Neural progenitor cell (in vitro differentiated cells): ENCODE measurements around the gene RPRD2. TPM values are rescaled to one million over a fixed set of nuclear protein-coding genes. Genes with fewer than 3 reads are reported as not detected.

ENCODE experiments used
- DNase-seq: peaks from one replicate; pipeline ENCODE4 v3.0.0-alpha.2; 2016; ENCODE audit warnings: low spot score
- H2AFZ ChIP-seq: fragments of 200-600 bp; sonication (generic); replicated peaks from 2 replicates; pipeline ENCODE4 v1.6.1; 2016; ENCODE audit warnings: antibody characterized with exemption
- H3F3A ChIP-seq: fragments of 200-600 bp; sonication (generic); 2 replicates; pipeline ENCODE4 v1.6.1; 2016; ENCODE audit warnings: antibody characterized with exemption, low read depth
- H3K27ac ChIP-seq: fragments of 200-600 bp; sonication (generic); 2 replicates; pipeline ENCODE4 v1.5.1; 2016; ENCODE audit warnings: mild to moderate bottlenecking
- H3K27me3 ChIP-seq: fragments of 200-600 bp; sonication (generic); 2 replicates; pipeline ENCODE4 v1.6.1; 2016; ENCODE audit warnings: mild to moderate bottlenecking, moderate library complexity
- H3K36me3 ChIP-seq: fragments of 200-600 bp; sonication (generic); 2 replicates; pipeline ENCODE4 v1.5.1; 2016
- H3K4me1 ChIP-seq: fragments of 200-600 bp; sonication (generic); 2 replicates; pipeline ENCODE4 v1.6.1; 2016; ENCODE audit warnings: mixed run types
- H3K4me2 ChIP-seq: fragments of 200-600 bp; sonication (generic); 2 replicates; pipeline ENCODE4 v1.6.1; 2016
- H3K4me3 ChIP-seq: fragments of 200-600 bp; sonication (generic); 2 replicates; pipeline ENCODE4 v1.5.1; 2016
- H3K79me2 ChIP-seq: fragments of 200-600 bp; sonication (generic); 2 replicates; pipeline ENCODE4 v1.6.1; 2016; ENCODE audit warnings: low read depth
- H3K9ac ChIP-seq: fragments of 200-600 bp; sonication (generic); 2 replicates; pipeline ENCODE4 v1.6.1; 2016
- H3K9me3 ChIP-seq: fragments of 200-600 bp; sonication (generic); 2 replicates; pipeline ENCODE4 v1.5.1; 2016; ENCODE audit warnings: low read depth
- H4K20me1 ChIP-seq: fragments of 200-600 bp; sonication (generic); 2 replicates; pipeline ENCODE4 v1.6.1; 2016; ENCODE audit warnings: low read depth
- H3K27ac Mint-ChIP-seq: 3 replicates; pipeline ENCODE4 v1.8.0; 2021; ENCODE audit warnings: mixed read lengths
- H3K27me3 Mint-ChIP-seq: 2 replicates; pipeline ENCODE4 v1.8.0; 2022; ENCODE audit warnings: low read depth, mild to moderate bottlenecking, inconsistent platforms, moderate library complexity, mixed read lengths; ENCODE audit not compliant: insufficient read depth
- H3K36me3 Mint-ChIP-seq: 3 replicates; pipeline ENCODE4 v1.8.0; 2021; ENCODE audit warnings: mixed read lengths
- H3K4me1 Mint-ChIP-seq: 3 replicates; pipeline ENCODE4 v1.8.0; 2021; ENCODE audit warnings: mixed read lengths
- H3K4me3 Mint-ChIP-seq: 3 replicates; pipeline ENCODE4 v1.8.0; 2021; ENCODE audit warnings: mild to moderate bottlenecking, moderate library complexity, mixed read lengths
- H3K9me3 Mint-ChIP-seq: 3 replicates; pipeline ENCODE4 v1.8.0; 2020; ENCODE audit warnings: mixed read lengths
- CTCF ChIP-seq: fragments of 200-600 bp; sonication (generic); IDR thresholded peaks from 2 replicates; pipeline ENCODE4 v1.5.1; 2017; ENCODE audit warnings: antibody characterized with exemption, mild to moderate bottlenecking
- EZH2 ChIP-seq: fragments of 200-600 bp; sonication (generic); IDR thresholded peaks from 2 replicates; pipeline ENCODE4 v1.6.1; 2017; ENCODE audit warnings: antibody characterized with exemption, mild to moderate bottlenecking, moderate library complexity
- EZH2phosphoT487 ChIP-seq: fragments of 200-600 bp; sonication (generic); IDR thresholded peaks from 2 replicates; pipeline ENCODE4 v1.6.1; 2017; ENCODE audit warnings: antibody characterized with exemption
- total RNA-seq: library from RNA; depleted of rRNA; stranded (reverse); fragments of >200 nt; gene quantifications from 2 replicates; pipeline ENCODE4 v1.2.3, GENCODE V29; 2015; ENCODE audit warnings: low replicate concordance

RPRD2 gene
- total RNA-seq, 1 donor from 2014 or later = 20.0 TPM

GRCh38 chr1:150415800-150416199 is 51.9 kb downstream of the RPRD2 start:
- H4K20me1 ChIP-seq = peaks cover 32% of the 10 kb centered on the region
- no peak overlapping the region for H3K4me3 Mint-ChIP-seq
- H3K79me2 ChIP-seq = peaks cover 59% of the 10 kb centered on the region

GRCh38 chr1:150420560-150421265 is 56.8 kb downstream of the RPRD2 start:
- Histone ChIP-seq H4K20me1 (peaks cover 6% of the 10 kb centered on the region), H3K79me2 (peaks cover 43% of the 10 kb centered on the region), H3K4me2 (no peak overlapping the region), H3K36me3 (peaks cover 9% of the 10 kb centered on the region), H3K9me3 (no peaks in the 10 kb centered on the region), H3K9ac (no peak overlapping the region), H3K27me3 (no peaks in the 10 kb centered on the region), H3K4me3 (no peak overlapping the region), H3F3A (peaks cover 4% of the 10 kb centered on the region), H3K4me1 (no peaks in the 10 kb centered on the region), H2AFZ (no peak overlapping the region), H3K27ac (no peak overlapping the region)
- peaks cover 19% of the 10 kb centered on the region for H3K36me3 Mint-ChIP-seq
- TF ChIP-seq EZH2phosphoT487 (no peak), CTCF (no peak)
- no peak overlapping the region for H3K4me3 Mint-ChIP-seq
- DNase-seq = no peak
- H3K27ac Mint-ChIP-seq = no peak overlapping the region
- no peaks in the 10 kb centered on the region for H3K9me3 Mint-ChIP-seq
- H3K27me3 Mint-ChIP-seq = no peaks in the 10 kb centered on the region
- H3K4me1 Mint-ChIP-seq = no peaks in the 10 kb centered on the region

More at GRCh38 chr1:150415800-150416199, 51.9 kb downstream of the RPRD2 start:
- TF ChIP-seq EZH2 (no peak), EZH2phosphoT487 (no peak), CTCF (no peak)
- Histone ChIP-seq H2AFZ (no peak overlapping the region), H3F3A (peaks cover 4% of the 10 kb centered on the region), H3K27me3 (no peaks in the 10 kb centered on the region), H3K4me3 (no peak overlapping the region), H3K4me2 (no peak overlapping the region), H3K9me3 (no peaks in the 10 kb centered on the region), H3K9ac (no peak overlapping the region), H3K36me3 (peaks cover 9% of the 10 kb centered on the region), H3K27ac (no peak overlapping the region), H3K4me1 (no peaks in the 10 kb centered on the region)
- no peaks in the 10 kb centered on the region for H3K4me1 Mint-ChIP-seq
- H3K27ac Mint-ChIP-seq = no peak overlapping the region
- DNase-seq = no peak
- no peaks in the 10 kb centered on the region for H3K27me3 Mint-ChIP-seq
- no peaks in the 10 kb centered on the region for H3K9me3 Mint-ChIP-seq
- H3K36me3 Mint-ChIP-seq = peaks cover 16% of the 10 kb centered on the region

GRCh38 chr1:150422541-150422940 is 58.6 kb downstream of the RPRD2 start:
- DNase-seq = no peak
- peaks cover 38% of the 10 kb centered on the region for H3K79me2 ChIP-seq
- Mint-ChIP-seq H3K4me3 (no peak overlapping the region), H3K4me1 (no peaks in the 10 kb centered on the region), H3K9me3 (no peaks in the 10 kb centered on the region), H3K36me3 (peaks cover 14% of the 10 kb centered on the region), H3K27ac (no peak overlapping the region), H3K27me3 (no peaks in the 10 kb centered on the region)
- H3K9ac ChIP-seq = no peak overlapping the region
- H3K36me3 ChIP-seq = peaks cover 9% of the 10 kb centered on the region
- H3K27me3 ChIP-seq = no peaks in the 10 kb centered on the region
- TF ChIP-seq CTCF (no peak), EZH2 (no peak), EZH2phosphoT487 (no peak)
- no peak overlapping the region for H2AFZ ChIP-seq
- H3K4me3 ChIP-seq = no peak overlapping the region
- no peak overlapping the region for H3K4me2 ChIP-seq
- peaks cover 4% of the 10 kb centered on the region for H3F3A ChIP-seq
- peaks cover 4% of the 10 kb centered on the region for H4K20me1 ChIP-seq
- no peak overlapping the region for H3K27ac ChIP-seq
- H3K9me3 ChIP-seq = no peaks in the 10 kb centered on the region
- no peaks in the 10 kb centered on the region for H3K4me1 ChIP-seq
